ENCODE results near the gene MEIG1.
"Not testable (repeated sequence)": the region's sequence is repeated elsewhere in the genome, so short reads cannot be mapped to it uniquely, and the experiment has no call there.

The MEIG1 gene

GRCh38 chr10:14930610-14931009 lies 28.6 kb upstream of the MEIG1 start:
- H3K9ac ChIP-seq (ENCODE audit: low read length in 5 of 5), result no peak overlapping the region
- H3K36me3 ChIP-seq (ENCODE audit: control insufficient read depth in 5 of 5, insufficient read depth in 5 of 5, low read length in 5 of 5), result peaks cover 22 to 84% (median 57%) of the 10 kb centered on the region in 5 donors
- H3K27ac ChIP-seq (ENCODE audit: low read depth, low read length), result no peak overlapping the region

GRCh38 chr10:14936584-14936983 lies 22.6 kb upstream of the MEIG1 start:
- H3K36me3 ChIP-seq (ENCODE audit: control insufficient read depth in 5 of 5, insufficient read depth in 5 of 5, low read length in 5 of 5), result peaks cover 5 to 52% (median 29%) of the 10 kb centered on the region in 5 donors
- no peak overlapping the region for H3K4me3 ChIP-seq (ENCODE audit: low read depth in 1 of 5, low read length in 5 of 5)
- H3K27ac ChIP-seq (ENCODE audit: low read depth, low read length), result no peak overlapping the region
- no peaks in the 10 kb centered on the region for H3K27me3 ChIP-seq (ENCODE audit: control insufficient read depth in 5 of 5, insufficient read depth in 4 of 5, low read length in 5 of 5)
- H3K4me1 ChIP-seq (ENCODE audit: control insufficient read depth in 5 of 5, insufficient read depth in 5 of 5, low read length in 5 of 5), result peaks cover 0 to 4% (median 0%) of the 10 kb centered on the region in 5 donors
- H3K9me3 ChIP-seq (ENCODE audit: control insufficient read depth in 5 of 5, low read length in 5 of 5), result no peaks in the 10 kb centered on the region
- no peak overlapping the region for H3K9ac ChIP-seq (ENCODE audit: low read length in 5 of 5)

More at GRCh38 chr10:14930610-14931009, 28.6 kb upstream of the MEIG1 start:
- H3K4me3 ChIP-seq (ENCODE audit: low read depth in 1 of 5, low read length in 5 of 5), result no peak overlapping the region
- H3K4me1 ChIP-seq (ENCODE audit: control insufficient read depth in 5 of 5, insufficient read depth in 5 of 5, low read length in 5 of 5), result no peaks in the 10 kb centered on the region
- no peaks in the 10 kb centered on the region for H3K9me3 ChIP-seq (ENCODE audit: control insufficient read depth in 5 of 5, low read length in 5 of 5)
- H3K27me3 ChIP-seq (ENCODE audit: control insufficient read depth in 5 of 5, insufficient read depth in 4 of 5, low read length in 5 of 5), result no peaks in the 10 kb centered on the region

GRCh38 chr10:14938971-14939370 lies 20.2 kb upstream of the MEIG1 start:
- not testable (repeated sequence) for H3K9ac ChIP-seq (ENCODE audit: low read length in 5 of 5); H3K9me3 ChIP-seq (ENCODE audit: control insufficient read depth in 5 of 5, low read length in 5 of 5); H3K27me3 ChIP-seq (ENCODE audit: control insufficient read depth in 5 of 5, insufficient read depth in 4 of 5, low read length in 5 of 5); H3K27ac ChIP-seq (ENCODE audit: low read depth, low read length); H3K4me1 ChIP-seq (ENCODE audit: control insufficient read depth in 5 of 5, insufficient read depth in 5 of 5, low read length in 5 of 5); H3K4me3 ChIP-seq (ENCODE audit: low read depth in 1 of 5, low read length in 5 of 5)
- peaks cover 5 to 45% (median 20%) of the 10 kb centered on the region in 5 donors for H3K36me3 ChIP-seq (ENCODE audit: control insufficient read depth in 5 of 5, insufficient read depth in 5 of 5, low read length in 5 of 5)

- H3K9me3 ChIP-seq (ENCODE audit: control insufficient read depth in 5 of 5, low read length in 5 of 5); H3K27me3 ChIP-seq (ENCODE audit: control insufficient read depth in 5 of 5, insufficient read depth in 4 of 5, low read length in 5 of 5); H3K4me3 ChIP-seq (ENCODE audit: low read depth in 1 of 5, low read length in 5 of 5); H3K27ac ChIP-seq (ENCODE audit: low read depth, low read length); H3K4me1 ChIP-seq (ENCODE audit: control insufficient read depth in 5 of 5, insufficient read depth in 5 of 5, low read length in 5 of 5); H3K9ac ChIP-seq (ENCODE audit: low read length in 5 of 5): not testable (repeated sequence)
- H3K36me3 ChIP-seq (ENCODE audit: control insufficient read depth in 5 of 5, insufficient read depth in 5 of 5, low read length in 5 of 5), result peaks cover 7 to 54% (median 28%) of the 10 kb centered on the region in 5 donors
Observed at GRCh38 chr10:14942147-14942949, 16.8 kb upstream of the MEIG1 start.

GRCh38 chr10:14942950-14943338 lies 16.2 kb upstream of the MEIG1 start:
- H3K9me3 ChIP-seq (ENCODE audit: control insufficient read depth in 5 of 5, low read length in 5 of 5); H3K9ac ChIP-seq (ENCODE audit: low read length in 5 of 5); H3K4me1 ChIP-seq (ENCODE audit: control insufficient read depth in 5 of 5, insufficient read depth in 5 of 5, low read length in 5 of 5); H3K27me3 ChIP-seq (ENCODE audit: control insufficient read depth in 5 of 5, insufficient read depth in 4 of 5, low read length in 5 of 5); H3K27ac ChIP-seq (ENCODE audit: low read depth, low read length); H3K4me3 ChIP-seq (ENCODE audit: low read depth in 1 of 5, low read length in 5 of 5): not testable (repeated sequence)
- H3K36me3 ChIP-seq (ENCODE audit: control insufficient read depth in 5 of 5, insufficient read depth in 5 of 5, low read length in 5 of 5), result peaks cover 7 to 54% (median 34%) of the 10 kb centered on the region in 5 donors

- H3K9me3 ChIP-seq (ENCODE audit: control insufficient read depth in 5 of 5, low read length in 5 of 5), result no peaks in the 10 kb centered on the region
- H3K9ac ChIP-seq (ENCODE audit: low read length in 5 of 5), result no peak overlapping the region
- H3K4me1 ChIP-seq (ENCODE audit: control insufficient read depth in 5 of 5, insufficient read depth in 5 of 5, low read length in 5 of 5), result peaks cover 0 to 6% (median 0%) of the 10 kb centered on the region in 5 donors
- H3K4me3 ChIP-seq (ENCODE audit: low read depth in 1 of 5, low read length in 5 of 5), result no peak overlapping the region
- H3K36me3 ChIP-seq (ENCODE audit: control insufficient read depth in 5 of 5, insufficient read depth in 5 of 5, low read length in 5 of 5), result peaks cover 2 to 51% (median 39%) of the 10 kb centered on the region in 5 donors
- no peaks in the 10 kb centered on the region for H3K27me3 ChIP-seq (ENCODE audit: control insufficient read depth in 5 of 5, insufficient read depth in 4 of 5, low read length in 5 of 5)
- no peak overlapping the region for H3K27ac ChIP-seq (ENCODE audit: low read depth, low read length)
Observed at GRCh38 chr10:14945108-14945507, 14.1 kb upstream of the MEIG1 start.

- Histone ChIP-seq H3K9me3 (ENCODE audit: control insufficient read depth in 5 of 5, low read length in 5 of 5) (no peaks in the 10 kb centered on the region), H3K27ac (ENCODE audit: low read depth, low read length) (no peak overlapping the region), H3K27me3 (ENCODE audit: control insufficient read depth in 5 of 5, insufficient read depth in 4 of 5, low read length in 5 of 5) (no peaks in the 10 kb centered on the region), H3K4me3 (ENCODE audit: low read depth in 1 of 5, low read length in 5 of 5) (no peak overlapping the region), H3K9ac (ENCODE audit: low read length in 5 of 5) (no peak overlapping the region), H3K36me3 (ENCODE audit: control insufficient read depth in 5 of 5, insufficient read depth in 5 of 5, low read length in 5 of 5) (peaks cover 2 to 46% (median 33%) of the 10 kb centered on the region in 5 donors), H3K4me1 (ENCODE audit: control insufficient read depth in 5 of 5, insufficient read depth in 5 of 5, low read length in 5 of 5) (peaks cover 0 to 16% (median 0%) of the 10 kb centered on the region in 5 donors)
Observed at GRCh38 chr10:14947268-14947667, 11.9 kb upstream of the MEIG1 start.

- H3K27me3 ChIP-seq (ENCODE audit: control insufficient read depth in 5 of 5, insufficient read depth in 4 of 5, low read length in 5 of 5), result no peaks in the 10 kb centered on the region
- no peak overlapping the region for H3K4me3 ChIP-seq (ENCODE audit: low read depth in 1 of 5, low read length in 5 of 5)
- H3K9me3 ChIP-seq (ENCODE audit: control insufficient read depth in 5 of 5, low read length in 5 of 5), result no peaks in the 10 kb centered on the region
- peaks cover 5 to 31% (median 16%) of the 10 kb centered on the region in 5 donors for H3K4me1 ChIP-seq (ENCODE audit: control insufficient read depth in 5 of 5, insufficient read depth in 5 of 5, low read length in 5 of 5)
- peaks cover 2 to 31% (median 23%) of the 10 kb centered on the region in 5 donors for H3K36me3 ChIP-seq (ENCODE audit: control insufficient read depth in 5 of 5, insufficient read depth in 5 of 5, low read length in 5 of 5)
- H3K27ac ChIP-seq (ENCODE audit: low read depth, low read length), result no peak overlapping the region
- H3K9ac ChIP-seq (ENCODE audit: low read length in 5 of 5), result no peak overlapping the region
Observed at GRCh38 chr10:14949291-14949690, 9.9 kb upstream of the MEIG1 start.

GRCh38 chr10:14952851-14953423 lies 6.3 kb upstream of the MEIG1 start:
- Histone ChIP-seq H3K9me3 (ENCODE audit: control insufficient read depth in 5 of 5, low read length in 5 of 5) (no peaks in the 10 kb centered on the region), H3K36me3 (ENCODE audit: control insufficient read depth in 5 of 5, insufficient read depth in 5 of 5, low read length in 5 of 5) (peaks cover 0 to 5% (median 3%) of the 10 kb centered on the region in 5 donors), H3K4me1 (ENCODE audit: control insufficient read depth in 5 of 5, insufficient read depth in 5 of 5, low read length in 5 of 5) (peaks cover 5 to 37% (median 24%) of the 10 kb centered on the region in 5 donors), H3K9ac (ENCODE audit: low read length in 5 of 5) (peak overlapping the region; percentile 5 to 86 (median 81)), H3K4me3 (ENCODE audit: low read depth in 1 of 5, low read length in 5 of 5) (peak overlapping the region; percentile 66 to 94 (median 81)), H3K27ac (ENCODE audit: low read depth, low read length) (peak overlapping the region; percentile 85), H3K27me3 (ENCODE audit: control insufficient read depth in 5 of 5, insufficient read depth in 4 of 5, low read length in 5 of 5) (no peaks in the 10 kb centered on the region)

GRCh38 chr10:14953424-14954000 lies 5.7 kb upstream of the MEIG1 start:
- Histone ChIP-seq H3K9ac (ENCODE audit: low read length in 5 of 5) (peak overlapping the region; percentile 5 to 86 (median 81)), H3K27me3 (ENCODE audit: control insufficient read depth in 5 of 5, insufficient read depth in 4 of 5, low read length in 5 of 5) (no peaks in the 10 kb centered on the region), H3K27ac (ENCODE audit: low read depth, low read length) (peak overlapping the region; percentile 85)

More at GRCh38 chr10:14953424-14954000, 5.7 kb upstream of the MEIG1 start:
- Histone ChIP-seq H3K4me1 (ENCODE audit: control insufficient read depth in 5 of 5, insufficient read depth in 5 of 5, low read length in 5 of 5) (peaks cover 5 to 37% (median 24%) of the 10 kb centered on the region in 5 donors), H3K4me3 (ENCODE audit: low read depth in 1 of 5, low read length in 5 of 5) (peak overlapping the region; percentile 66 to 94 (median 81)), H3K36me3 (ENCODE audit: control insufficient read depth in 5 of 5, insufficient read depth in 5 of 5, low read length in 5 of 5) (peaks cover 0 to 3% (median 0%) of the 10 kb centered on the region in 5 donors), H3K9me3 (ENCODE audit: control insufficient read depth in 5 of 5, low read length in 5 of 5) (no peaks in the 10 kb centered on the region)
